Thyroid gland (tissue), 4 donors: Measurements from ENCODE around the gene CEP152. TPM values are rescaled to one million over a fixed set of nuclear protein-coding genes. Genes with fewer than 3 reads are reported as not detected.

Experiments
- DNase-seq, 2 donors: peaks; one replicate each; pipeline ENCODE4 v3.0.0-alpha.2; 2019
- H3K27ac ChIP-seq, 3 donors: fragments of 200-600 bp; sonication (generic); 1 replicate in 2 of 3; 2 replicates in 1 of 3; pipeline ENCODE4 v1.5.1; 2016 to 2019; ENCODE audit warnings: mild to moderate bottlenecking in 1 of 3, moderate library complexity in 1 of 3
- H3K27me3 ChIP-seq: fragments of 200-600 bp; sonication (generic); one replicate; pipeline ENCODE4 v1.5.1; 2019
- H3K36me3 ChIP-seq, 2 donors: fragments of 200-600 bp; sonication (generic); one replicate each; pipeline ENCODE4 v1.5.1; 2016 to 2019
- H3K4me1 ChIP-seq, 2 donors: fragments of 200-600 bp; sonication (generic); one replicate each; pipeline ENCODE4 v1.5.1; 2017 to 2019
- H3K4me3 ChIP-seq, 3 donors: fragments of 200-600 bp; sonication (generic); replicated peaks in 1 of 3; 1 replicate in 2 of 3; 2 replicates in 1 of 3; pipeline ENCODE4 v1.5.1; 2016; ENCODE audit warnings: mild to moderate bottlenecking in 1 of 3
- H3K9me3 ChIP-seq: fragments of 200-600 bp; sonication (generic); one replicate; pipeline ENCODE4 v1.5.1; 2017
- POLR2A ChIP-seq, 2 donors: fragments of 450-650 bp; IDR thresholded peaks; one replicate each; pipeline ENCODE4 v1.6.1; 2017; ENCODE audit warnings: antibody characterized with exemption in 2 of 2, mild to moderate bottlenecking in 2 of 2, moderate library complexity in 1 of 2
- WGBS, 2 donors: methylation state at CpG; one replicate each; pipeline ENCODE4 v1.1.5; 2017; 5-methylcytosine and 5-hydroxymethylcytosine counted together
- intact Hi-C: fragments of 100-400 bp; cut with DNase I; formaldehyde crosslinking; loops from one replicate; pipeline ENCODE4 v1.15.1; 2023
- total RNA-seq, 4 donors: library from RNA; depleted of rRNA; stranded (reverse); fragments of >200 nt; gene quantifications; one replicate each; pipeline ENCODE4 v1.2.3, GENCODE V29; 2016
- TF ChIP-seq, protein P1 (sequence below), 6 experiments: fragments of 200-600 bp in 3 of 6; fragments of 450-650 bp in 3 of 6; sonication (generic) in 3 of 6; IDR thresholded peaks; one replicate each; pipeline ENCODE4 v1.5.1; 2016 to 2019; ENCODE audit warnings: antibody characterized with exemption in 6 of 6, mild to moderate bottlenecking in 2 of 6, inconsistent platforms in 1 of 6, moderate library complexity in 1 of 6

The CEP152 gene
- total RNA-seq, 4 donors from 2014 or later, result 5.5 to 7.7 (median 6.8) TPM

DNA sequence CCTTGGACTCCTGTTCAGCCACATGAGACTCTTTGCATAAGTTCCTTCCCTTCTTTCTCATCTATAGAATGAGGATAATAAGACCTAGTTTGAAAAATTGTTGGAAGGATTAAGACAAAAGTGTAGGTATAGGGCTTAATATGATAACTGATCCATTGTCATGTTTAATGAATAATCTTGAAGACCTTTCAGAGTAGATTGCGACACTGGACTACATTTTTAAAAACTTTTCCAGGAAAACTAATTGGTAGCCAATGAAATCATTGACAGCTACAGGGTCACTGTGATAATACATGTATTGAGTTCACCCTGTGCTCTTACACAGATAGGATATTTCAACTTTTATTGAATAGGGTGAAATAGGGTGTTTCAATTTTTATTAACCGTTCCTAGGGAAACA is 86.9 kb downstream of the CEP152 start:
- intact Hi-C loops, result no loop called here
- TF ChIP-seq POLR2A (IDR thresholded peaks at IDR 0.05), result no peak
- TF ChIP-seq, protein P1, sequence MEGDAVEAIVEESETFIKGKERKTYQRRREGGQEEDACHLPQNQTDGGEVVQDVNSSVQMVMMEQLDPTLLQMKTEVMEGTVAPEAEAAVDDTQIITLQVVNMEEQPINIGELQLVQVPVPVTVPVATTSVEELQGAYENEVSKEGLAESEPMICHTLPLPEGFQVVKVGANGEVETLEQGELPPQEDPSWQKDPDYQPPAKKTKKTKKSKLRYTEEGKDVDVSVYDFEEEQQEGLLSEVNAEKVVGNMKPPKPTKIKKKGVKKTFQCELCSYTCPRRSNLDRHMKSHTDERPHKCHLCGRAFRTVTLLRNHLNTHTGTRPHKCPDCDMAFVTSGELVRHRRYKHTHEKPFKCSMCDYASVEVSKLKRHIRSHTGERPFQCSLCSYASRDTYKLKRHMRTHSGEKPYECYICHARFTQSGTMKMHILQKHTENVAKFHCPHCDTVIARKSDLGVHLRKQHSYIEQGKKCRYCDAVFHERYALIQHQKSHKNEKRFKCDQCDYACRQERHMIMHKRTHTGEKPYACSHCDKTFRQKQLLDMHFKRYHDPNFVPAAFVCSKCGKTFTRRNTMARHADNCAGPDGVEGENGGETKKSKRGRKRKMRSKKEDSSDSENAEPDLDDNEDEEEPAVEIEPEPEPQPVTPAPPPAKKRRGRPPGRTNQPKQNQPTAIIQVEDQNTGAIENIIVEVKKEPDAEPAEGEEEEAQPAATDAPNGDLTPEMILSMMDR (IDR thresholded peaks at IDR 0.05), result no peak
- Histone ChIP-seq H3K4me1 (no peaks in the 10 kb centered on the region), H3K27me3 (no peaks in the 10 kb centered on the region), H3K36me3 (no peaks in the 10 kb centered on the region), H3K27ac (no peak overlapping the region), H3K9me3 (no peaks in the 10 kb centered on the region), H3K4me3 (no peak overlapping the region)
- WGBS, 2 donors, result 93 to 99% methylated on average over 2 of the region's 2 CpGs
- DNase-seq, result no peak

DNA sequence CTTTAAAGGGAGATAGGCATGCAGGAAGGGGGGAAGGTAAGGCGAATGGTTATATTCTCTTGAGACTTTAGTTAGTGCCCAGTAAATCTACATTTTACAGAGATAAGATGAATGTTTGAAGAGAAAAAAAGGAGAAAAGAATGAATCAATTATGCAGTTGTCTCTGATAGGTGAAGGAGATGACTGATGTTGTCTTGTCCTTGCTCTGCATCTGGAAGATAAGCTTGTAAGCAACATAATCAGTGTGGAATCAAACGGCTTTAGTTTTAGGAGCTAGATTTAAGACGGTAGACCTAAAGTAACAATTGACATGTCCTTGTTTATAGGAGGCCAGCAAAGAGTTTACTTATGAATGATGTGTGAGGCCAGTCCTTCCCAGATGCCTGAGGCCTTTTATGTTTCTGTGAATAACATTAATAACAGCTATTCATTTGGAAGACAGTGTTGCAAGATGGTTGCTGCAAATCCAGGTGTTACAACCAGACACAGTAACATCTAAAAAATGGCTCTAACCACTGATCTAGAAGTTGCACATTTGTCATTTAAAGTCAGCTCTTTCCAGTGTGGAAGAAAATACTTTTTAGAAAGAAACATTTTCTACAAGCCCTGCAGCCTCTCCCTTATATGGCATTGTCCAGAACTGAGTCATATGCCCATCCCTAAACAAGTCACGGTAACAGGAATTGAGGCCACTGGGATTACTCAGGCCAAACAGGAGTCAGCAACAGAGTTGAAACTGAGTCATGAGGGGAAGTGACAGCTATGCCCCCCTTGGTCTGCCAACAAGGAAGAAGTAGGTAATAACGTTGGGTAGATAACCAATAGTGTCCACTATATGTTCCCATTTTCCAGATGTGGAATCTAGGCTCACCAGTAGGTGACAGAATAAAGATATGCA is 87.9 kb downstream of the CEP152 start:
- no peak for DNase-seq
- TF ChIP-seq, protein P1 (IDR thresholded peaks at IDR 0.05), result no peak
- no peak for TF ChIP-seq POLR2A (IDR thresholded peaks at IDR 0.05)
- intact Hi-C loops, result no loop called here
- 84 to 90% methylated on average over 5 of the region's 5 CpGs for WGBS, 2 donors
- Histone ChIP-seq H3K4me3 (no peak overlapping the region), H3K36me3 (no peaks in the 10 kb centered on the region), H3K27me3 (no peaks in the 10 kb centered on the region), H3K27ac (no peak overlapping the region), H3K4me1 (no peaks in the 10 kb centered on the region), H3K9me3 (no peaks in the 10 kb centered on the region)

DNA sequence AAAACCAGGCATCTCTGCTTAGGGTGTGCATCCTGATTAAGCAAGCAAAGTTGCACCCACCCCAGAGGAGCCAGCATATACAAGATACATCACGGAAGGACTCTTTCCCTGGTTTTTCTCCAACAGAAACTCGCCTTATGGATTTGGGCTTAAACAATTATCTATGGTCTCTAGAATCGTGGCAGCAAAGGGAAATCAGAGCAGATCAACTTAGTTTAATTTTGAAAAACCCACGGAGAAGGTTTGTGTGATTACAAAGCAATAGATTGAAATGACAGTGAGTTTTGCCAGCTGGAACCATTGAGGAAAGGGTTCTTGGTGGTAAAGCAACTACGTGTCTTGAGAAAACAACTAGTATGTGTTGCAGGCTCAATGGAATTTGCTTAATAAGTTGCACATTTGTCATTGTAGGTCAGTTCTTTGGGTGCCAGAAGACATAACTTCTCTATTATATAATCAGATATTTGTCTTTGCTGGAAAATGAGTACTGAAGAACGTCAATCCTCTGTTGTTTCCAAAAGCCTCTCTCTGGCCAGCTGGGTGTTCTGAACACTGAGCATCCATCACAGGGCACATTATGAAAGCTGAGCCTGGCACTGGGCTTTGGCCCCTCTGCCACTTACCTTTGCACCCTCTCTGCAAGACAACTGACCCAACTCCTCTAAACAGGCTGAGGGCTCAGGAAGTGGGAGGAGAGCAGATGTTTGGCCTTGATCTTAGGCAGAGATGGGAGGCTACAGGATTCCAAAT is 89.6 kb downstream of the CEP152 start:
- intact Hi-C loops, result no loop called here
- WGBS, 2 donors, result 61 to 75% methylated on average over 6 of the region's 6 CpGs
- TF ChIP-seq, protein P1 (IDR thresholded peaks at IDR 0.05), result no peak
- TF ChIP-seq POLR2A (IDR thresholded peaks at IDR 0.05), result no peak
- H3K27ac ChIP-seq, result no peak overlapping the region
- H3K4me1 ChIP-seq, result no peaks in the 10 kb centered on the region
- no peaks in the 10 kb centered on the region for H3K27me3 ChIP-seq
- no peak for DNase-seq
- H3K36me3 ChIP-seq, result no peaks in the 10 kb centered on the region
- no peak overlapping the region for H3K4me3 ChIP-seq
- no peaks in the 10 kb centered on the region for H3K9me3 ChIP-seq

DNA sequence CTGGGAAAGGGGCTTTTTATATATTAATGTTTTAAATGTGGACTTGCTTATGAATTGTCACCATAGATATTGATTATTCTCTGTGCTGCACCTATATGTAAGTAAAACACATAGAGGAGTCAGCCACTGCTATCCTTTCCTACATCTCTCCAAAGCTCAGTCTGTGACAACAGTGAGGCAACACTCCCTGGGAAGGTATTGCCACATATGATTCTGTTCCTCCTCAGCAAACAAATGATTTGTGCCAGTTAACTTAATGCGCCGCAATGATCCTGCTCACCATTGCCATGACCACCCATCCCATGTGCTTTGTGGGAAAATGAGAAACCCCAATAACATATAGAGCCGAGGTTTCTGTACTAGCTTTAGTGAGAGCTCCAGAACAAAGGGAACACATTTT is 90.2 kb downstream of the CEP152 start:
- no peak overlapping the region for H3K27ac ChIP-seq
- 94 to 96% methylated on average over 3 of the region's 3 CpGs for WGBS, 2 donors
- intact Hi-C loops, result no loop called here
- no peak for DNase-seq
- H3K27me3 ChIP-seq, result no peaks in the 10 kb centered on the region
- no peak for TF ChIP-seq POLR2A (IDR thresholded peaks at IDR 0.05)
- TF ChIP-seq, protein P1 (IDR thresholded peaks at IDR 0.05), result no peak
- no peaks in the 10 kb centered on the region for H3K9me3 ChIP-seq
- H3K36me3 ChIP-seq, result no peaks in the 10 kb centered on the region
- H3K4me3 ChIP-seq, result no peak overlapping the region
- H3K4me1 ChIP-seq, result no peaks in the 10 kb centered on the region

DNA sequence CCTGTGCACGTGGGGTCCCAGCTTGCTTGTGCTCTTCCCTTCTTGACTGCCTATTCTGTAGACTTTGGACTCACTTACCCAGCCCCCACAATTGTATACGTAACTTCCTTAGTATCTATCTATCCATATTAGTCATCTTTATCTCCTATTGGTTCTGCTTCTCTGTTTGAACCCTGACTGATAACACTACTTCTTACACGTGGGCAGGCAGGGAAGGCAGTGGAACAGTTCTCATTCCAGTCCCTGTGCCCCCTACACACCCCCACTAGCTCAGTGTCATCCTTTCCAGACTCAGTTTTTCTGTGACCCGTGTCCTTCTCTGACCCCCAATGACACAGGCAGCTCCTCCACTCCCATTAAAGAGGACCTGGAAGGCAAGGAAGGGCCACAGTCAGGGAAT is 91.2 kb downstream of the CEP152 start:
- TF ChIP-seq, protein P1 (IDR thresholded peaks at IDR 0.05), result no peak
- no peak for TF ChIP-seq POLR2A (IDR thresholded peaks at IDR 0.05)
- Histone ChIP-seq H3K27me3 (no peaks in the 10 kb centered on the region), H3K36me3 (no peaks in the 10 kb centered on the region), H3K27ac (no peak overlapping the region), H3K9me3 (no peaks in the 10 kb centered on the region), H3K4me1 (no peaks in the 10 kb centered on the region), H3K4me3 (no peak overlapping the region)
- WGBS, 2 donors, result 78 to 87% methylated on average over 4 of the region's 4 CpGs
- intact Hi-C loops, result no loop called here
- no peak for DNase-seq
